Activated T-cell treated with anti-CD3 and anti-CD28 coated beads, Interleukin-2, amount 50 U/mL, for 4 hours (primary cell): ENCODE data around the gene OPRL1. TPM values are rescaled to one million over a fixed set of nuclear protein-coding genes. Genes with fewer than 3 reads are reported as not detected.

Experiments used
- ATAC-seq, 2 donors: fragments of 200-7000 bp; cut with Tn5 transposase; one replicate each; pipeline ENCODE4 v1.10.0; 2021
- DNase-seq: peaks from one replicate; pipeline ENCODE4 v3.0.0-alpha.2; 2020
- H3K27me3 Mint-ChIP-seq: one replicate; pipeline ENCODE4 v1.8.0; 2021; ENCODE audit warnings: low read depth, mixed read lengths
- H3K36me3 Mint-ChIP-seq: one replicate; pipeline ENCODE4 v1.8.0; 2022; ENCODE audit warnings: mixed read lengths; ENCODE audit not compliant: insufficient read depth
- H3K4me1 Mint-ChIP-seq: one replicate; pipeline ENCODE4 v1.8.0; 2021; ENCODE audit warnings: low read depth, mixed read lengths
- H3K4me3 Mint-ChIP-seq: one replicate; pipeline ENCODE4 v1.8.0; 2021; ENCODE audit warnings: mild to moderate bottlenecking, moderate library complexity, mixed read lengths
- H3K9me3 Mint-ChIP-seq: one replicate; pipeline ENCODE4 v1.8.0; 2021; ENCODE audit warnings: mixed read lengths
- total RNA-seq, 3 donors: library from RNA; stranded (reverse); gene quantifications; one replicate each; pipeline ENCODE4 v1.2.1, GENCODE V29; 2021

OPRL1 gene
- total RNA-seq, 3 donors from 2014 or later, result 0.05 to 0.11 TPM; not detected in 1

DNA sequence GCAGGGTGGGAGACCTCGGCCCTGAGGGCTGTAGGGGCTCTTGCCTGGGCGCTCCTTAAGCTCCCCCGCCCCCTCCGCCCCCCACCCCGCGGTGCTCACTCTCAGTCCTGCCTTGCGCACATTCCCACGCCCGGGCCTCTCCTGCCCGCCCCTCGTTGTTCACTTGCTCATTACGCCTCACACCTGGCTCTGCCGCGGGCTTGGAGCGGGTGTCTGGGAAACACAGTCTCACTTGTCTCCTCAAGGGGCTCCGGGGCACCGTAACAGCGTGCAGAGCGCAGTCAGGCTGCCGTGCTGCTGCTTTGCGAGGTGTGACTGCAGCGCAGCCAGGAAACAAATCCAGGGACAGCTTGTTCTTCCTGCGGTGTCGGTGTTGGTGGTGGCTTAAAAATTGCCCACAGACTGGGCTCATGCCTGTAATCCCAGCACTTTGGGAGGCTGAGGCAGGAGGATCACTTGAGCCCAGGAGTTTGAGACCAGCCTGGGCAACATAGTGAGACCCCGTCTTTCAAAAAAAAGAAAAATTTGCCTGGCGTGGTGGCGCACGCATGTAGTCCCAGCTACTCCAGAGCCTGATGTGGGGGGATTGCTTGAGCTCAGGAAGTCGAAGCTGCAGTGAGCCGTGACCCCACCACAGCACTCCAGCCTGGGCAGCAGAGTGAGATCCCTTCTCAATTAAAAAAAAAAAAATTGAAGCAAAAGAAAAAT is 22.9 kb downstream of the OPRL1 start:
- Mint-ChIP-seq H3K9me3 (no peaks in the 10 kb centered on the region), H3K4me3 (peak overlapping the region; percentile 59), H3K27me3 (peaks cover 22% of the 10 kb centered on the region), H3K36me3 (no peaks in the 10 kb centered on the region), H3K4me1 (peaks cover 19% of the 10 kb centered on the region)
- DNase-seq (no peak), ATAC-seq (peak; percentile 9 to 13)

DNA sequence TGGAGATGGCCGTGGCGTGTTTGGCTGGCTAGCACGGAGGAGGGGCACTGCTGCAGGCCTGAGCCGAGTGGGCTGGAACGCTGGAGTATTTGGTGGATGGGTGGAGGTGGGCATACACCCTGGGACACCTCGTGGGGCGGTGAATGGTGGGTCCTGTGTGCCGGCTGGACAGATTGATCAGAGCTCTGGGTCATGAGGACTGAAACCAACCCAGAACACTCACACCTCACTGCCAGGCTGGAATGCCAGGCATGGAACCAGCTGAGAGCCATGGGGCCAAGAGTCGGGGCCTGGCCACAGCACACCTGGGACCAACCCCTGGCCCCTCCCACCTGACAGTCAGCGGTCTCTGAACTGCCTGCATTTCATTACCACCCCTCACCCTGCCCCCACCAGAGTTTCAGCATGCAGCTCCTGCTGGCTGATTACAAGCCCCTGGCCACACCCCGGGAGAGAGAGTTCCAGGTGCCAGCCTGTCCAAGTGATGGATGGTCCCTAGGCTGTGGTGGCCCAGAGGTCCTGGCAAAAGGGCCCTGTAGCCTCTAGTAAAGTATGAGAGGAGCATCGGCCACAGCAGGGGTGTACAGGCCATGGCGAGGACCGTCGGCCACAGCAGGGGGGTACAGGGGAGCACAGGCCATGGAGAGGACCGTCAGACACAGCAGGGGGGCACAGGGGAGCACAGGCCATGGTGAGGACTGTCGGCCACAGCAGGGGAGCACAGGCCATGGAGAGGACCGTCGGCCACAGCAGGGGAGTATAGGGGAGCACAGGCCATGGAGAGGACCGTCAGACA is 24.2 kb downstream of the OPRL1 start:
- peak; percentile 3 for DNase-seq
- Mint-ChIP-seq H3K4me1 (peaks cover 22% of the 10 kb centered on the region), H3K27me3 (peaks cover 23% of the 10 kb centered on the region), H3K36me3 (no peaks in the 10 kb centered on the region), H3K9me3 (no peaks in the 10 kb centered on the region), H3K4me3 (no peak overlapping the region)
- ATAC-seq, result no peak

DNA sequence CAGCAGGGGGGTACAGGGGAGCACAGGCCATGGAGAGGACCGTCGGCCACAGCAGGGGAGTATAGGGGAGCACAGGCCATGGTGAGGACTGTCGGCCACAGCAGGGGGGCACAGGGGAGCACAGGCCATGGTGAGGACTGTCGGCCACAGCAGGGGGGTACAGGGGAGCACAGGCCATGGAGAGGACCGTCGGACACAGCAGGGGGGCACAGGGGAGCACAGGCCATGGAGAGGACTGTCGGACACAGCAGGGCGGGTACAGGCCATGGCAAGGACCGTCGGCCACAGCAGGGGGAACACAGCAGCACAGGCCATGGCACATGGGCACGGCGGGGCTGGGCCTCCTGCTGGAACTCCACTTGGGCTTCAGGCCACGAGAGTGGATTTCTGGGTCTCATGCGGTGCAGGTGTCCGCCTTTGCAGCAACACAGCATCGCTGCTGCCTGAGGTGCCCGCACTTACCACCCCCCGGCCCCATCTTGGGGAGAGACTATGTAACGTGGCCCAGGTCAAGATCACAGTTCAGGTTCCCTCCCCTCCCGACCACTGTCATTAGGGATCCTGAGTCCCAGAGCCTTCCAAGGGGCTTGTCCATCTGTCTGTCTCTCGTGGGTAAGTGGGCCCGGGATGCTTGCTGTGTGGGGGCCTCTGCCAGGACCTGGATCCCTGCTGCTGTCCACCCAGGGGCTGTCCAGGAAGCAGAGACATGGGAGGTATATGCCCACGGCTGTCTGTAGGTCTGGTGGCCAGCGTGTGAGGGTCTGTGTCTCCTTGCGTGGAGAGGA is 25.0 kb downstream of the OPRL1 start:
- H3K4me1 Mint-ChIP-seq, result peaks cover 22% of the 10 kb centered on the region

DNA sequence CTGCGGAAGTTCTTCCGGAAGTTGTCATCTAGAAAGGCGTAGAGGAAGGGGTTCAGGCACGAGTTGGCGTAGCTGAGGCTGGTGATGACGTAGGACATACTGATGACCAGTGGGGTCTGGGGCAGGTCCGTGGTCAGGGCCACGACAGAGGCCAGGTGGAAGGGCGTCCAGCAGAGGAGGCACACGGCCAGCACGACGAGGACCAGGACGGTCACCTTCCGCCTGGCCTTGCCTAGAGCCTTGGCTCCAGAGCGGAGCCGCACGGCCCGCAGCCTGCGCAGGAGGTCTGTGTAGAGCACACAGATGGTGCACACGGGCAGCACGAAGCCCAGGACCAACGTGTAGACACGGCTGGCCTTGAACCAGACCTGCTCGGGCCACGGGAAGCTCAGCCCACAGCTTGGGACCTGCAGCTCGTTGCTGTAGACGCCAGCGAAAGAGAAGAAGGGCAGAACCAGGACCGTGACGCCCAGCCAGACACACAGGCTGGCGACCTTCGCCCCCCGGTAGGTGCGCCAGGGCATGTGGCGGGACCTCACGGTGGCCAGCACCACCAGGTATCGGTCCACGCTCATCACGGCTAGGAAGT is 26.1 kb downstream of the OPRL1 start:
- ATAC-seq (no peak), DNase-seq (peak; percentile 1)
- H3K4me3 Mint-ChIP-seq, result no peak overlapping the region
- no peaks in the 10 kb centered on the region for H3K36me3 Mint-ChIP-seq
- peaks cover 22% of the 10 kb centered on the region for H3K27me3 Mint-ChIP-seq
- no peaks in the 10 kb centered on the region for H3K9me3 Mint-ChIP-seq
- H3K4me1 Mint-ChIP-seq, result peaks cover 15% of the 10 kb centered on the region

More for the DNA sequence above, 25.0 kb downstream of the OPRL1 start:
- ATAC-seq (no peak), DNase-seq (peak; percentile 3)
- H3K9me3 Mint-ChIP-seq, result no peaks in the 10 kb centered on the region
- no peaks in the 10 kb centered on the region for H3K36me3 Mint-ChIP-seq
- H3K27me3 Mint-ChIP-seq, result peaks cover 23% of the 10 kb centered on the region
- H3K4me3 Mint-ChIP-seq, result no peak overlapping the region

DNA sequence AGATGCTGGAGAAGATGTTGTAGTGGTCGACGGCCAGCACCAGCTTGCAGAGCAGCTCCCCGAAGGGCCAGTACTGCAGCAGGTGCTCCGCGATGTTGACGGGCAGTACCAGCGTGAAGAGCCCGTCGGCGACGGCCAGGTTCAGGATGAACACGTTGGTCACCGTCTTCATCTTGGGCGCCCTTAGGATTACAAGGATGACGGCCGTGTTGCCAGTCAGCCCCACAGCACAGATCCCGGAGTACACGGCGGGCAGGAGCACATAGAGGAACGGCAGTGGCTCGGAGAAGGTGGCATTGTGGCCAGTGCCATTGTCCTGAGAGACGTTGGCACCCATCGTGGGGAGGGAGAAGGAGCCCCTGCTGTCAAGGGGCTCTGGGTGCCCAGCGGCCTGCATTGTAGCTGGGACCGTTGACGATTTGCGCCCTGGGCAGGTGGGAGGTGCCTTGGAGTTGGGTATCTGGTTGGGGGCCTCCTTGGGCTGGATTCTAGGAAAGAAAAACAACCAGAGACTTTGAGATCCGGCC is 26.6 kb downstream of the OPRL1 start:
- DNase-seq (peak; percentile 2), ATAC-seq (no peak)
- H3K27me3 Mint-ChIP-seq, result peaks cover 16% of the 10 kb centered on the region
- no peaks in the 10 kb centered on the region for H3K36me3 Mint-ChIP-seq
- H3K9me3 Mint-ChIP-seq, result no peaks in the 10 kb centered on the region
- H3K4me3 Mint-ChIP-seq, result no peak overlapping the region
- H3K4me1 Mint-ChIP-seq, result peaks cover 11% of the 10 kb centered on the region

DNA sequence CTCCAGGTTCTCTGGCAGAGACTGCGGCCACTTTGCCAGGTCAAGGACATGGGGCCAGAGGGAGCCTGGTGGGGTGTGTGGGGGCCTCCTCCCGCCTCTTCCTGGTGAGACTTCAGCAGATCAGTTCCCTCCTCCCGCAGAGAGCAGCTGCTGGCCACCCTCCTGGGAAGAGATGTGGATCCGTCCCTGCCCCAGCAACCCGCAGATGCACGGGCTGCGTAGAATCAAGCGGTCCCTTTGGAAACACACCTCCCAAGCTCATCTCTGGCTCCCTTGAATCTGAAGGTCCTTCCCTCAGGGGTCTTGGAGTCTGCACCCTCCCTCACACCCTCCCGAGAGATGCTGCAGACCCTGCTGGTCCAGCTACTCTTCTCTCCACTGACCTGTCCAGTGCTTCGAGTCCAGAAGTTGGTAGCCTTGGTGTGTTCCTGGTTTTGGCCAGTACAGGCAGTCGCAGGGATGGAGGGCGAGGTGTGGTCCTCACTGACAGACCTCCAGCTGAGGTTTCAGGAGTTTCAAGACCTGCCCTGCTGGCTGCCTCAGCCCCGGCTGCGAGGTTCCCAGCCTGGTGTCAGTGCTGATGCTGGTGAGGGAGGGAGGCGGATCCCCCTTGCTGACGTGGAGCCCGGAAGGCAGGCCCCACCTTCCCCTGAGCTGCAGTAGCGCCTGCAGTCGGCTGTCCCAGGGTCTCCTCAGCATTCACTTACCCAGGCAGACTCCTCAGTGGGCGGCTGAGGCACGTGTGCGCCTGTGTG is 27.3 kb downstream of the OPRL1 start, which contains the start of gene NPBWR2:
Gene NPBWR2, minus strand, starts transcription at position 585 of the 755 bp plus-strand sequence. CDS start 734 bp downstream, outside the sequence.
- peaks cover 10% of the 10 kb centered on the region for H3K4me1 Mint-ChIP-seq
- H3K9me3 Mint-ChIP-seq, result no peaks in the 10 kb centered on the region
- H3K36me3 Mint-ChIP-seq, result no peaks in the 10 kb centered on the region
- H3K4me3 Mint-ChIP-seq, result no peak within 1 kb of the TSS
- DNase-seq (peak; percentile 16), ATAC-seq (peak; percentile 54 to 69)
- H3K27me3 Mint-ChIP-seq, result peaks cover 15% of the 10 kb centered on the region

DNA sequence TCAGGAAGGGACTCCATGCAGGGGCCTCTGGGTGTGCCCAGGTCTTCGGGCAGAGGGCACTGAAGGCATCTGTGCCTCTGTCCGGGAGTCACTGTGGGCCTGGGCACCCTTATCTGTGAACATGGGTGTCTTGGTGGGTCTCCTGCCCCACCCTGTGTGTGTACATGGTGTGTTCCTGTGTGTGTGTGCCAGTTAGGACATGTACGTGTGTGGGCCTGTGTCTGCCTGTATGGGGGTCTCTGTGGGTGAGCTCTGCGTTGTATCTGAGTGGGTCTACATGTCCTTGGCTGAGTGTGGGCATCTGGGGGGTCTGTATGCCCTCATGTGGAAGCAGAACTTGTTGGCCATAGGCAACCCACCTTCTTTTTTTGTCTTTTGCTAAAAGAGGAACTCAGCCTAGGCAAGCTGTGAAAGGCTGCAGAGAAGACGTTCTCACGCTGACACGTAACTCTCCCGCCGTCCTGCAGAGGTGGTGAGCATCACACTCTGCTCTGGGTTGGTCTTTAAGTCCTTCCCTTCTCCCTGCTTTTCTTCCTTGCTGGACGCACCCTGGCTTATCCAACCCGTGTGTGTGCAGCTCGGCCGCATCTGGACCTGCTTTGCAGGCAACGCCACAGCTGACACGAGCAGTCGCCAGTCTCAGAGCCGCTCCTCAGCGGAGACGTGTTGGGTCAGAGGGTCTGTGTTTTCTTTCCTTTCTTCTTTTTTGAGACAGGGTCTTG is 28.0 kb downstream of the OPRL1 start:
- H3K4me3 Mint-ChIP-seq, result no peak overlapping the region
- H3K27me3 Mint-ChIP-seq, result peaks cover 12% of the 10 kb centered on the region
- ATAC-seq (no peak), DNase-seq (peak; percentile 2)
- H3K36me3 Mint-ChIP-seq, result no peaks in the 10 kb centered on the region
- H3K9me3 Mint-ChIP-seq, result no peaks in the 10 kb centered on the region
- H3K4me1 Mint-ChIP-seq, result peaks cover 7% of the 10 kb centered on the region

DNA sequence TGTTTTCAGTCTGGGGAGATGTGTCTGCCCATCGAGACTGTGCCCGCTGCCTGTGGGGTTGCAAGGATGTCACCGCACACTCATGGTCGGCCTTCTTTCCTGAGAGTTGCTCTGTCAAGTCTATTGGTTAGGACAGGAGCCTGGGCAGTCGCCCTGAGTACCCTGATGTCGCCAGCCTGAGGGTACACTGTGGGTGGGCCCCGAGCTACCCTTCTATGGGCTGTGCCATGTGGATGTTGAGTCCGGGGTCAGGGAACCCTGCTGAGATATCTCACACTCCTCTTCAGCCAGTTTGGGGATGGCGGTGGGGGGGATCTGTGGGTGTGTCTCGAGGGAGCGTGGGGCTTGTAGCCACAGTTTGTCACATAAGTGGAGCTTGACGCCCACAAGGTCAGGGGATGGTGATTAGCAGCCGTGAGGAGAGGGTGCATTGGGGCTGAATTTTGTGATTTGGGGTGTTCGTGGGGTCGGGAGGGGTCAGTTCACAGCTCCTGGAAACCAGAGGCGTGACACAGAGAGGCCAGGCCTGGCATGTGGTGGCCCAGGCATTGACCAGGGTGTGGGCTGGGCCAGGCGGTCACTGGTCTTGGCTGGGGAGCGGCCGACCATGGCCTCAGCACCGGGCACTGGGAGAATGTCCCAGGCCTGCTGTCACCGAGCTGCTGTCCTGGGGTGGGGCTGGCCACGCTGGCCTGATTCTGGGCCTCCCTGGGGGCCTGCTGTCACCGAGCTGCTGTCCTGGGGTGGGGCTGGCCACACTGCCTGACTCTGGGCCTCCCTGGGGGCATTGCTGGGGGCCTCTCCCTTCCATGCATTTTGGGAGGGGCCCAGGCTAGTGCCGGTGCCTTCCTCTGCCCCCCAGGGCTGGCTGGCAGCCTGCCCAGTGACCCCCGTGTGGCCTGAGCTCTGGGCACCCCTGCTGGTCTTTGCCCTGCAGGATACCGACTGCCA is 29.1 kb downstream of the OPRL1 start:
- Mint-ChIP-seq H3K4me3 (no peak overlapping the region), H3K27me3 (peaks cover 4% of the 10 kb centered on the region), H3K4me1 (peaks cover 7% of the 10 kb centered on the region), H3K36me3 (no peaks in the 10 kb centered on the region), H3K9me3 (no peaks in the 10 kb centered on the region)
- DNase-seq (peak; percentile 3), ATAC-seq (no peak)

DNA sequence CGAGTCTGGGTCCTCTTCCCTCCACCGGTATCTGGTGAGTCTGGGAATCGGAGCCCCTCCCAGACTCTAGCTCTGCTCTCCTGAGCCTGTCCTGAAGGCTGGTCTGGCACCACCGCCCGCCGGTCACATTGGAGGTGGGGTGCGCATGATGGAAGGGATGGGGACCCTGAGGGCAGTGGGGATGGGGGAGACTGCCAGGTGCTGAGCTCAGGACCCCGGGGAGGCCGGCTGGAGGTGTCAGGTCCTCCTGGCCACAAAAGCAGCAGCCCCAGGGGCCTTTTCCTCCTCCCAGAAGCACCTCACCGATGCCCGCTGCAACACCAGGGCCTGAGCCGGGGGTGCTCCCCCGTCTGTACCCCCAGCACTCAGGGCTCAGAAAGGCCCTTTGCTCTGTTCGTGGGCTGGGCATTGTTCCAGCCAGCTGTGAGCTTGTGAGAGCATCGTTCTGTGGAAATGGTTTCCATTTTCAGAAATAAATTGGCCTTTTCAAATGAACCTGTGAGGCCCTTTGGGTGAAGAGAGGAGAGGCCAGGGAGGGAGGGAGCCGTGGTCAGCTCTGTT is 30.0 kb downstream of the OPRL1 start:
- H3K27me3 Mint-ChIP-seq, result peaks cover 4% of the 10 kb centered on the region
- no peaks in the 10 kb centered on the region for H3K36me3 Mint-ChIP-seq
- H3K4me1 Mint-ChIP-seq, result peaks cover 7% of the 10 kb centered on the region
- H3K9me3 Mint-ChIP-seq, result no peaks in the 10 kb centered on the region
- DNase-seq, result peak; percentile 2
- H3K4me3 Mint-ChIP-seq, result no peak overlapping the region
- ATAC-seq, result no peak

DNA sequence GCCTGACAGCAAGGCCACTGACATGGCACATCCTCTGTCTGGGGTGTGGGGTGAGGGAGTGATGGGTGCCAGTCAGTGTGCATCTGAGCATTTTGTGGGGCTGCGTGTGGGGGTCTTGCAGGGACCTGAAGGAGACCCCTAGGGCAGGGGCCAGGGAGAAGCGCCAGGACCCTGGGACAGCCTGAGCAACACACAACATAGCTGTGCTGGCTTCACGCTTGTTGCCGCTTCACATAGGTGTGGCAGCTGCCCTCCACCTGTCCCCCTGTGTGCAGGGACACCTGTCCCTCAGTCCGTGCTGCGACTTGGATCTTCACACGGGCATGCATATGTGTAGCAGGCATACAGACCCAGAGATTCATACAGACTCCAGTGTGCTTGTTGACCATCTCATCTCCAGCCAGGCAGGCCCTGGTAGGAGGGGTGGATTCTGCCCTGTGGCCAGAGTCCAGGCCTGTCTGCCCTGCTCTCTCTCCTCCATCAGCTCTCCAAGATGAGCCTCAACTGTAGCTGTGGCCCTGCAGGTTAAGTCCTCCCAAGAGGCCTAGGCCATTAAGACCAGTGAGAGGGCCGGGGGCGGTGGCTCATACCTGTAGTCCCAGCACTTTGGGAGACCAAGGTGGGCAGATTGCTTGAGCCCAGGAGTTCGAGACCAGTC is 30.7 kb downstream of the OPRL1 start:
- H3K27me3 Mint-ChIP-seq, result peaks cover 4% of the 10 kb centered on the region
- no peak for ATAC-seq

DNA sequence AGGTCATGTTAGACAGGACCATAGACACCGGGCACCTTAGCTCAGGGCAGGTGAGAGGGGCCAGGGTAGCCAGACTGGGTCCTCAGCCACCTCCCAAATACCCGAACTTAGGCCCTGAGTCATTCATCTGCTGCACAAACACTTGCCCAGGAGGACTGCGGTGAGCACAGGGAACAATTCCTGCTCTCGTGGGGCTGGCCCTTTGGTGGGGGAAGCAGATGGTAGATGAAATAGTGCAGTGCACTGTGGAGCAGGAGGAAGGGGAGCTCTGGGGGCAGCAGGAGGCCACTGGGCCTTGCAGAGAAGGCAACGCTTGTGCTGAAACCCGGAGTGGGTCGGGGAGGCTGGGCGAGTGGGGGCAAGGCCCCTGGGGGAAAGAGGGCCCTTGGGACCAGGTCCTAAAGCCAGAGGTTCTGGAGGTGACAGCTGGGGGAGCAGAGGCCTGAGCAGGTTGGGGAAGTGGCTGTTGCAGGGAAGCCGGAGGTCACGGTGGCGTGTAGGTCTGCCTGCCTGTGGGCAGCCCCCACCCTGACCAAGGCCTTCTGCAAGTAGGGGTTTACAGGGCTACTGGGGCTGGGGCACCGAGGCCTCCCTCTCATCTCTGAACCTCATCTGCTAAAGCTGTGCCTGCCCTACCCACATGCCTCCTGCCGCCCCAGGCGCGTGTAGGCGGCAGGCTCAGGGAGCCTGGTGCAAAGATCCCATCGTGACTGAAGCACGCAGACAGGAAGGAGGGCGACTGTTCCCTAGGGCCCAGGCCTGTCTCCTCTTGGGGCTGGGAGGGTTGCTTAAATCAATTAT is 32.2 kb downstream of the OPRL1 start:
- DNase-seq (no peak), ATAC-seq (no peak)
- Mint-ChIP-seq H3K36me3 (no peaks in the 10 kb centered on the region), H3K4me1 (peaks cover 7% of the 10 kb centered on the region), H3K9me3 (no peaks in the 10 kb centered on the region), H3K27me3 (peaks cover 2% of the 10 kb centered on the region), H3K4me3 (no peak overlapping the region)

More for the DNA sequence above, 30.7 kb downstream of the OPRL1 start:
- DNase-seq, result peak; percentile 1
- Mint-ChIP-seq H3K36me3 (no peaks in the 10 kb centered on the region), H3K4me1 (peaks cover 7% of the 10 kb centered on the region), H3K9me3 (no peaks in the 10 kb centered on the region), H3K4me3 (no peak overlapping the region)
